Sigmoid colon (tissue), 4 donors: ENCODE results near the gene TTC22.

Experiments
- CTCF ChIP-seq, 4 experiments: fragments of 450-650 bp in 3 of 4; fragments of 200-600 bp in 1 of 4; IDR thresholded peaks; one replicate each; pipeline ENCODE4 v1.5.1; 2016 to 2019; ENCODE audit warnings: antibody characterized with exemption in 4 of 4, mild to moderate bottlenecking in 3 of 4, moderate library complexity in 2 of 4
- EP300 ChIP-seq, 4 donors: sonication (generic); formaldehyde crosslinking; IDR thresholded peaks; one replicate each; pipeline ENCODE4 v1.6.1; 2017; ENCODE audit warnings: antibody characterized with exemption in 4 of 4
- POLR2A ChIP-seq, 2 donors: fragments of 450-650 bp; IDR thresholded peaks; one replicate each; pipeline ENCODE4 v1.6.1; 2016; ENCODE audit warnings: antibody characterized with exemption in 2 of 2, mild to moderate bottlenecking in 2 of 2, moderate library complexity in 2 of 2
- POLR2AphosphoS5 ChIP-seq, 4 donors: sonication (generic); formaldehyde crosslinking; IDR thresholded peaks; one replicate each; pipeline ENCODE4 v1.6.1; 2017; ENCODE audit warnings: antibody characterized with exemption in 4 of 4

GRCh38 chr1:54812801-54813484 lies 11.8 kb upstream of the TTC22 start:
- TF ChIP-seq CTCF (IDR thresholded peaks at IDR 0.05) (no peak), EP300 (IDR thresholded peaks at IDR 0.05) (no peak), POLR2A (IDR thresholded peaks at IDR 0.05) (no peak), POLR2AphosphoS5 (IDR thresholded peaks at IDR 0.05) (no peak)
